HG03378 (cell line): ENCODE measurements around the gene DSC1.
"Not testable (repeated sequence)": the region's sequence is repeated elsewhere in the genome, so short reads cannot be mapped to it uniquely, and the experiment has no call there.

Experiments used
- ATAC-seq: cut with Tn5 transposase; IDR thresholded peaks from one replicate; pipeline ENCODE4 v1.9.1; 2021; ENCODE audit warnings: mild to moderate bottlenecking, moderate library complexity; ENCODE audit not compliant: unreplicated experiment

DSC1 gene

GRCh38 chr18:31162825-31163435 is at the start of gene DSC1:
TSS of gene DSC1 (minus strand) at chr18:31162856. CDS start at chr18:31162594, 262 bp downstream.
- no peak for ATAC-seq

GRCh38 chr18:31211047-31211446 is 48.4 kb upstream of the DSC1 start:
- ATAC-seq: no peak

- ATAC-seq: no peak
Measured at GRCh38 chr18:31209041-31209440, 46.4 kb upstream of the DSC1 start.

GRCh38 chr18:31207391-31207790 is 44.7 kb upstream of the DSC1 start:
- no peak for ATAC-seq

GRCh38 chr18:31206787-31207381 is 44.2 kb upstream of the DSC1 start:
- ATAC-seq: peak; percentile 92

GRCh38 chr18:31206071-31206470 is 43.4 kb upstream of the DSC1 start:
- no peak for ATAC-seq

- no peak for ATAC-seq
Measured at GRCh38 chr18:31205273-31205672, 42.6 kb upstream of the DSC1 start.

GRCh38 chr18:31204833-31205232 is 42.2 kb upstream of the DSC1 start:
- ATAC-seq: no peak

GRCh38 chr18:31204166-31204565 is 41.5 kb upstream of the DSC1 start:
- no peak for ATAC-seq

- ATAC-seq: no peak
Measured at GRCh38 chr18:31203794-31204148, 41.1 kb upstream of the DSC1 start.

GRCh38 chr18:31203096-31203793 is 40.6 kb upstream of the DSC1 start:
- no peak for ATAC-seq

- ATAC-seq: no peak
Measured at GRCh38 chr18:31199190-31199769, 36.6 kb upstream of the DSC1 start.

- ATAC-seq: no peak
Measured at GRCh38 chr18:31197676-31198075, 35.0 kb upstream of the DSC1 start.

GRCh38 chr18:31195063-31195462 is 32.4 kb upstream of the DSC1 start:
- ATAC-seq: no peak

- ATAC-seq: no peak
Measured at GRCh38 chr18:31192086-31192776, 29.6 kb upstream of the DSC1 start.

- ATAC-seq: no peak
Measured at GRCh38 chr18:31190919-31191318, 28.3 kb upstream of the DSC1 start.

- ATAC-seq: no peak
Measured at GRCh38 chr18:31189757-31190156, 27.1 kb upstream of the DSC1 start.

GRCh38 chr18:31185186-31185950 is 22.7 kb upstream of the DSC1 start:
- ATAC-seq: no peak

GRCh38 chr18:31183302-31183701 is 20.6 kb upstream of the DSC1 start:
- no peak for ATAC-seq

GRCh38 chr18:31177369-31177768 is 14.7 kb upstream of the DSC1 start:
- not testable (repeated sequence) for ATAC-seq

- ATAC-seq: no peak
Measured at GRCh38 chr18:31176531-31176930, 13.9 kb upstream of the DSC1 start.
